Liver (tissue), 3 donors: ENCODE measurements around the gene BNC2.

Source experiments
- EGR1 ChIP-seq, 2 donors: IDR thresholded peaks; 2 replicates each; pipeline ENCODE4 v1.6.1; 2016 to 2018; ENCODE audit warnings: antibody characterized with exemption in 2 of 2, low read depth in 2 of 2
- NR2F2 ChIP-seq: IDR thresholded peaks from 2 replicates; pipeline ENCODE4 v1.6.1; 2016; ENCODE audit warnings: antibody characterized with exemption
- SP1 ChIP-seq: IDR thresholded peaks from 2 replicates; pipeline ENCODE4 v1.6.1; 2018; ENCODE audit warnings: antibody characterized with exemption, mild to moderate bottlenecking
- TAF1 ChIP-seq: conservative IDR thresholded peaks from 2 replicates; pipeline ENCODE4 v1.6.1; 2016; ENCODE audit warnings: antibody characterized with exemption, mild to moderate bottlenecking
- YY1 ChIP-seq: IDR thresholded peaks from 2 replicates; pipeline ENCODE4 v1.6.1; 2016; ENCODE audit warnings: antibody characterized with exemption, mild to moderate bottlenecking
- ZBTB33 ChIP-seq: IDR thresholded peaks from 2 replicates; pipeline ENCODE4 v1.6.1; 2016; ENCODE audit warnings: antibody characterized with exemption
- TF ChIP-seq, protein P1 (sequence below): fragments of 150-350 bp; IDR thresholded peaks from 2 replicates; pipeline ENCODE4 v1.5.1; 2017; ENCODE audit warnings: improper control_type of control experiment, low read depth, low read length; ENCODE audit not compliant: missing input control
- donor health status: healthy.
- donor health status: healthy.

DNA sequence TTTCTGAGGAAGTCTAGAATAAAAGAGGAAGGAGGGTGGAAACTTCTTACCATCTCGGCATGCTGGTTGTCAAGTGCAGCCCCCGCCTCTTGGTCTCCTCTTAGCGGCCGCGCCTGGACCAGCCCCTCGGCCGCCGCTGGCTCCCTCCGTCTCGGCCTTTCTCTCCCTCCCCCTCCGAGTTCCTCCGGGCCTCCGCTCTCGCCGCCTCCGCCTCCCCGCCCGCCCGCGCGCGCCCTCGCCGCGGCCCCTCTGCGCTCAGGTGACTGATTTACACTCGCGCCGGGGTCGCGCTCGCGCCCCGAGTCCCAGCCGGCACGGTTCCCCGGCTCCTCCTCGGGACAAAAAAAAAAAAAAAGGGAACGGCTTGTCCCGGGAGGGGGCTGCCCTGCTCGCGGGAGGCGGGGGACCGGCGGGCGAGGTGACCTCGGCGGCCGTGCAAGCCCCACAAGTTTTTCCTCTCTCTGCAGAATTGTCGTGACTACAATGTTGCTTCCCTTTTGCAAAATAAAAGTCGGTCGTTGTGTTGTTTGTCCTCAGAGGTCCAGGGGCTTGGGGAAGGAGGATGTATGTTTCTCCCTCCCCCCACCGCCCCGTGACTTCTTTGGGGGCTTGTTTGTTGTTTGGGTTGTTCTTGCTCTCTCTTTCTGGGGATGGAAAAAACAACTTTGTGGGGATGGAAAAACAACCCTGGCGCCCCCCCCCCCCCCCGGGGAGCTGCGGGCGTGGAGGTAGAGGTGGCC, at the start of gene BNC2:
- TF ChIP-seq, protein P1, sequence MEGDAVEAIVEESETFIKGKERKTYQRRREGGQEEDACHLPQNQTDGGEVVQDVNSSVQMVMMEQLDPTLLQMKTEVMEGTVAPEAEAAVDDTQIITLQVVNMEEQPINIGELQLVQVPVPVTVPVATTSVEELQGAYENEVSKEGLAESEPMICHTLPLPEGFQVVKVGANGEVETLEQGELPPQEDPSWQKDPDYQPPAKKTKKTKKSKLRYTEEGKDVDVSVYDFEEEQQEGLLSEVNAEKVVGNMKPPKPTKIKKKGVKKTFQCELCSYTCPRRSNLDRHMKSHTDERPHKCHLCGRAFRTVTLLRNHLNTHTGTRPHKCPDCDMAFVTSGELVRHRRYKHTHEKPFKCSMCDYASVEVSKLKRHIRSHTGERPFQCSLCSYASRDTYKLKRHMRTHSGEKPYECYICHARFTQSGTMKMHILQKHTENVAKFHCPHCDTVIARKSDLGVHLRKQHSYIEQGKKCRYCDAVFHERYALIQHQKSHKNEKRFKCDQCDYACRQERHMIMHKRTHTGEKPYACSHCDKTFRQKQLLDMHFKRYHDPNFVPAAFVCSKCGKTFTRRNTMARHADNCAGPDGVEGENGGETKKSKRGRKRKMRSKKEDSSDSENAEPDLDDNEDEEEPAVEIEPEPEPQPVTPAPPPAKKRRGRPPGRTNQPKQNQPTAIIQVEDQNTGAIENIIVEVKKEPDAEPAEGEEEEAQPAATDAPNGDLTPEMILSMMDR = no peak
- TF ChIP-seq TAF1 = no peak
- TF ChIP-seq ZBTB33 = no peak
- no peak for TF ChIP-seq EGR1 (IDR thresholded peaks at IDR 0.05; ENCODE audit: low read depth in 2 of 2)
- no peak for TF ChIP-seq NR2F2
- no peak for TF ChIP-seq SP1
- TF ChIP-seq YY1 = no peak
